ENCODE measurements around the gene TRIM22.
"Not testable (repeated sequence)": the region's sequence is repeated elsewhere in the genome, so short reads cannot be mapped to it uniquely, and the experiment has no call there.

Gene TRIM22

GRCh38 chr11:5691238-5691963 is 1.8 kb downstream of the TRIM22 start:
- DNase-seq, result not testable (repeated sequence)

GRCh38 chr11:5691964-5692361 is 2.4 kb downstream of the TRIM22 start:
- DNase-seq, result no peak

DNA sequence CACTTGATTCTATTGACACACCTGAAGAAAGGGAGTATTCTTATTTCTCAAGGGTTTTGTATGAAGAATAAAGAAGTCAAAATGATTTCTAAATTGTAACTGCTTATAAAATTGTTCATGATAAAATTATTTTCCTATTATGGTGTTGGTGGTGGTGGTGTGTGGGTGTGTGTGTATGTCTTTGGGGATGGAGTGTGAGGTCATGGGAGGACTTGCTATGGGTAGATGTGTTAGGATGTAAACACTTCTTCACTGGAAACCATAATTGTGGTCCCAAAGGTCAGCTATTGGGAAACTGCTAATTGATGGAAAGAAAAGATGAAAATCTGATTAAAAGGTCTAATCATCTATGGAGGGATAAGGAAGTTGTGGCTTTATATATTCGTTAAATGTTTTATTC is 5.1 kb downstream of the TRIM22 start:
- no peak for DNase-seq

- DNase-seq, result no peak
Measured at GRCh38 chr11:5695580-5695979, 6.0 kb downstream of the TRIM22 start.

DNA sequence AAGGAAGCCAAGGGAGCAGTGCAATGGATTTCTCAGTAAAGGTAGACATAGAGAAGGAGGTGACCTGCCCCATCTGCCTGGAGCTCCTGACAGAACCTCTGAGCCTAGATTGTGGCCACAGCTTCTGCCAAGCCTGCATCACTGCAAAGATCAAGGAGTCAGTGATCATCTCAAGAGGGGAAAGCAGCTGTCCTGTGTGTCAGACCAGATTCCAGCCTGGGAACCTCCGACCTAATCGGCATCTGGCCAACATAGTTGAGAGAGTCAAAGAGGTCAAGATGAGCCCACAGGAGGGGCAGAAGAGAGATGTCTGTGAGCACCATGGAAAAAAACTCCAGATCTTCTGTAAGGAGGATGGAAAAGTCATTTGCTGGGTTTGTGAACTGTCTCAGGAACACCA is 6.6 kb downstream of the TRIM22 start:
- DNase-seq, result no peak

DNA sequence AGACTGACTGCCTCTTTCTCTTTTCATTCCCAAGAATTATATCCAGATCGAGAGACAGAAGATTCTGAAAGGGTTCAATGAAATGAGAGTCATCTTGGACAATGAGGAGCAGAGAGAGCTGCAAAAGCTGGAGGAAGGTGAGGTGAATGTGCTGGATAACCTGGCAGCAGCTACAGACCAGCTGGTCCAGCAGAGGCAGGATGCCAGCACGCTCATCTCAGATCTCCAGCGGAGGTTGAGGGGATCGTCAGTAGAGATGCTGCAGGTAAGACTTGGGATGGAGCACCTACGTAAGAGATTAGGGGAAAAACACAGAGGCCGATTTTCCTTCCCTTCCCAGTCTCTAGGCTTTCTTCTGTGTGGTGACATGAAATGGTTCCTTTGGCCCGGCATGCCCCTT is 8.7 kb downstream of the TRIM22 start:
- DNase-seq, result no peak

- no peak for DNase-seq
Measured at GRCh38 chr11:5700421-5701054, 10.9 kb downstream of the TRIM22 start.

GRCh38 chr11:5701055-5701577 is 11.5 kb downstream of the TRIM22 start:
- DNase-seq, result no peak

- DNase-seq, result no peak
Measured at GRCh38 chr11:5703741-5704536, 14.3 kb downstream of the TRIM22 start.

GRCh38 chr11:5705688-5706087 is 16.1 kb downstream of the TRIM22 start:
- DNase-seq, result no peak

DNA sequence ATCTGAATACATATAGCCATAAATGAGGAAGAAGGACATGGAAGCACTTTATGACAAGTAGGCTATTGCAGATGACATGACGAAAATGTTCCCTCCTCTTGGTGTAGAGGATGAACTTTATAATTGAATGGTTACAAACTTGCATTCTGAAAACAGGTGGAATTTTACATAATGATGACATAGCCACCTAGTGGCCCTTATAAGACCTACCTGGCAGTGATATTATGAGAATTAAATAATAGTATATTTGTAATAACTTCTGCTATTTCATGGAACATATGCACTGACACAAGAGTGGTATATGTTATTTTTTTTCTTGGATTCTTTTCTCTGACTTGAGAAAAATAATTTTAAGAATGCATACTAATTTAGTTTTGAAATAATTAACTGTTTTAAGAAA is 22.9 kb downstream of the TRIM22 start:
- no peak for DNase-seq

DNA sequence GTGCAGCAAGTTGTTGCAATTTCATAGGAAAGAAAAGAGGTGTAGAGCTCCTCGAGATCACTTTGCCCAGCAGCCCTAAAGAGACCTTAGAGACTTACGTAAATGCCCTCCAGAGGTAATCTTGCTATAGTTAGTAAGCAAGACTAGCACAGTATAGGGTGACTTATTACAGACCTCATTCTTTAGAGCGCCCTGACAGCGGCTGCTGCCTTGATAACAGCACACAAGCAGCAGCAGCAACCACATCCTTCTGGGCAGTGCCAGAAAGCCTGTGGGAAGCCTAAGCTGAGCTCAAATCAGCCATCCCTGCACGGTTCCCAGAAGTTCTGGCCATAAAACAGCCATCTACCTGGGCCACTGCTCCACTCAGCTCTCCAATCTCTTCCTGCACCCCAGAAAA is 24.1 kb downstream of the TRIM22 start:
- DNase-seq, result no peak

GRCh38 chr11:5716518-5716917 is 26.9 kb downstream of the TRIM22 start:
- DNase-seq, result not testable (repeated sequence)

- DNase-seq, result no peak
Measured at GRCh38 chr11:5719703-5720495, 30.3 kb downstream of the TRIM22 start.

GRCh38 chr11:5722622-5723021 is 33.0 kb downstream of the TRIM22 start:
- no peak for DNase-seq

DNA sequence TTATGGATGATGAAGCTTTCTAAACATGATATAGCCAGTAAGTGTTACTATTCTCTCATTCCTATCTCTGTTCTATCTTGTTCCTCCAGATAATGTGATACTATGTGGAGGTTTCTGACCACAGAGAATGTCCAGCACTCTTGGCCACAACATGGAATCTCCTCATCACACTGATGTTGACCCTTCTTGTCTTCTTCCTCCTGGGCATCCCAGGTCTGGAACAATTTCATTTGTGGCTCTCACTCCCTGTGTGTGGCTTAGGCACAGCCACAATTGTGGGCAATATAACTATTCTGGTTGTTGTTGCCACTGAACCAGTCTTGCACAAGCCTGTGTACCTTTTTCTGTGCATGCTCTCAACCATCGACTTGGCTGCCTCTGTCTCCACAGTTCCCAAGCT is 36.8 kb downstream of the TRIM22 start:
- DNase-seq, result no peak

DNA sequence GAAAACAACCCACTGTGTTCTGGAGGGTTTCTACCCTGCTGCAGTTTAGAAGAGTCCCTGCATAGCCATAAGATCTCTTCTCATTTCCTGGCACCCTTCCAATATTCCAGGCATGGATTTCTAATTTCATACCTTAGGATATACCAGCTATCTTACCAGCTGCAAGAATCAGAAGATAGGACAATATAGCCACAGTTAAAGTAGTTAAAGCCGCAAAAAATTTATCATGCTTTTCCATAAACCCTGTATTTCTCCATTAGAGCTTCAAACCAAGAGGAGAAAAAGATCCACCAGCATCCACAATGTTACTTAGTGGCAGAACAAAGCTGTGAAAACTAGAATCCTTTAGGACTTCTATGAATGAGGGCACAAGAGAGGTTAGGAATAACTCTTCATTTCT is 38.1 kb downstream of the TRIM22 start:
- DNase-seq, result no peak

DNA sequence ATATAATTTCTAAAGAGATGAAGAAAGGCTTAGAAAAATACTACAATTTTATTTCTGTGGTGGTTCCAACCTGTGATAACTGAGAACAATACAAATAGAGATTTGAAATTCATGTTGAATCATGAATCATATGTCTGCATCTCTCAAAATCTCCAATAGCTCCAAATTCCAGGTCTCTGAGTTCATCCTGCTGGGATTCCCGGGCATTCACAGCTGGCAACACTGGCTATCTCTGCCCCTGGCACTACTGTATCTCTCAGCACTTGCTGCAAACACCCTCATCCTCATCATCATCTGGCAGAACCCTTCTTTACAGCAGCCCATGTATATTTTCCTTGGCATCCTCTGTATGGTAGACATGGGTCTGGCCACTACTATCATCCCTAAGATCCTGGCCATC is 46.8 kb downstream of the TRIM22 start, which contains the start of gene OR56B1:
Gene OR56B1, plus strand, starts transcription at position 53 of the 400 bp plus-strand sequence. Its CDS starts 69 bp downstream, at position 122.
- DNase-seq, result no peak

DNA sequence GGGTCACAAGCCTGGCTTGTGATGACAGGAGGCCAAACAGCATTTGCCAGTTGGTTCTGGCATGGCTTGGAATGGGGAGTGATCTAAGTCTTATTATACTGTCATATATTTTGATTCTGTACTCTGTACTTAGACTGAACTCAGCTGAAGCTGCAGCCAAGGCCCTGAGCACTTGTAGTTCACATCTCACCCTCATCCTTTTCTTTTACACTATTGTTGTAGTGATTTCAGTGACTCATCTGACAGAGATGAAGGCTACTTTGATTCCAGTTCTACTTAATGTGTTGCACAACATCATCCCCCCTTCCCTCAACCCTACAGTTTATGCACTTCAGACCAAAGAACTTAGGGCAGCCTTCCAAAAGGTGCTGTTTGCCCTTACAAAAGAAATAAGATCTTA is 47.5 kb downstream of the TRIM22 start:
- no peak for DNase-seq

DNA sequence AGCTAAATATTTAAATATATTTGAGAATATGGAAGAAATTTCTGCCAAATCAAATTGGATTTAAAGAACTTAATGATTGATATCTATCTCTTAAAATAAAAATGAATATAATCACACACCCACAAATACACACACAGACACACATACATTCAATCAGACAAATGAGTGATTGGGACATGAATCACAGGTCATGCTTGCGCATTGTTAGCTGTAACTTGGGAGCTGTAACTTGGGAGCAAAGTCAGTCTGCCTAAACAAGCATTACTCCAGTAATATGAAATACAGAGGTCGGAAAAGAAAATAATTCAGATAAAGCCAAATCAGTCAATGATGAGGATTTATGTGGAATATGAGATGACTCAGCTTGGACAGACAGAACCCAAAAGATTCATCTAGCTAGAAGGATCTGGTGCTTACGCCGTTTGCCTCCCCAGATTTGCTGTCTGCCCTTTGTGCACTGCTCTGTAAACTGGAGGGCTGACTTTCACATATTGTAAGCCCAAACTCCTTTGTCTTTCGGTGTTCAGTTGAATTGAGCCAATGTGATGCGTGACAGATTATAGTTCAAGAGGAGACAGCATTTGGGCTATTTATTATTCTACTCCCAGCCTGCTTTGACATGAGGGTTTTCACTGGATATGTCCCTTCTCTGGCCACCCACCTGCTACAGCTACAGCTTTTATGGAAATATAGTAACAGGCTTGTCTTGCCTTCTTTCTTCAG is 48.2 kb downstream of the TRIM22 start:
- DNase-seq, result no peak

GRCh38 chr11:5738431-5738830 is 48.8 kb downstream of the TRIM22 start:
- DNase-seq, result no peak

DNA sequence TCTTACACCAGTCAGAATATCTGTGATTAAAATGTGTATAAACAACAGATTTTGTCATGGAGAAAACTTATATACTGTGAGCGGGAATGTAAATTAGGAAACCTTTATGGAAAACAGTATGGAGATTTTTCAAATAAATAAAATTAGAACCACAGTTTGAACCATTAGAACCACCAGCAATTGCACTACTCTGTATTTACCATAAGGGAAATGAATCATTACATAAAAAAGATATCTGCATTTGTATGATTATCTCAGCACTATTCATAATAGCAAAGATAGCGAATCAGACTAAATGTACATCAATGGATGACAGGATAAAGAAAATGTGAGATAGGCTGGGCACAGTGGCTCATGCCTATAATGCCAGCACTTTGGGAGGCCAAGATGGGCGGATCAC is 57.0 kb downstream of the TRIM22 start:
- no peak for DNase-seq

All from GDM1 (cell line).